Kidney glomerular epithelial cell (primary cell): ENCODE measurements around the gene ZFYVE9.
"Not testable (repeated sequence)": the region's sequence is repeated elsewhere in the genome, so short reads cannot be mapped to it uniquely, and the experiment has no call there.

ENCODE experiments used
- DNase-seq: peaks from one replicate; lab custom pipeline; 2025; lab: John Stamatoyannopoulos, UW

ZFYVE9 gene

DNA sequence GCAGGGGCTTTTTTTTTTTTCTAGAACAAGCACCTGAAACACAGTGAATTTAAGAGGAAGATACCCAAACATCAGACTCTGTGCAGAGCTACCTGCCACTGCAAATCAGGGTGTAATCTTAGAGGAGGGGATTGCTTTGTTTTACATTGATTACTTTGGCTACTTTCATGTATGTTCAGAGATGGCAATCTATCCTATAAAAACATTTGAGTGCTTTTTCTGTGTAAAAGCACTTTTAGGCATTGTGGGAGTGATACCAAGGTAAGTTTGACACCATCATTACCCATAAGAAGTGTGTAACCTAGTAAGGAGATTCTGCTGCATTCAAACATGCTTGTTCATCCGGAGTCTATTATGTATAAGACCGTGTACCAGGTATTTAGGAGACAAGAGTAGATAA is 50.1 kb downstream of the ZFYVE9 start:
- no peak for DNase-seq

DNA sequence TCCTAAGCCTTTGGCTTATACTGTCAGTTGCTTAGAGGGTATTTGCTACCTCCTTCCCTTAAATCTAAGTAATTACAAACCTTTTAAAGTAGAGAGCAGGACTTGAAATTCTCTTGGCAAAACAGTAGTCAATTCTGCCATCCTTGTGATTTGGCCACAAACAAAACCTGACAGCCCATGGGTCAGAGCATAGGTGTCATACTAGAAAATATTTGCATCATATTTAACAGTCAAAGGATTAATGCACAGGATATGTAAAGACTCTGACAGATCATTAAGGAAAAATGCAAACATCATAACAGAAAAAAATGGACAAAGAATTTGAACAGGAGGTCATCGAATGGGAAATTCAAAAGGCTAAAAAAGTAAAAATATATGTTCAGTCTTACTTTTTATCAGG is 50.5 kb downstream of the ZFYVE9 start:
- no peak for DNase-seq

GRCh38 chr1:52193985-52194384 is 52.1 kb downstream of the ZFYVE9 start:
- no peak for DNase-seq

DNA sequence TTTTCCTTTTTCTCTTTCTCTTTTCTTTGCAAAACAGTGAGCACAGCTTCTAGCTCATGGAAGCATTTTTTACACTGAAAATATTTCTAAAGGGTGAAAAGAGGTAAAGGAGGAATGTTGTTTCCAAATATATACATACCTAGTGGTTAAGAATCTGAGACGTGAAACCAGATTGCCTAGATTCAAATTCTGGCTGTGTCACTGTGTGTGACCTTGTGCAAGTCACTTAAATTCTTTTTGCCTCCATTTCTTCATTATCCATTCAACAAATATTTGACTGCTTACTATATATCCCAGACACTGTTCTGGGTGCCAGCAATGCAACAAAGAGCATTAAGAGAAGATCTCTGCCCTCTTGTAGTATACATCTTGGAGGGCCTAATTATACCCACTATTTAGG is 53.3 kb downstream of the ZFYVE9 start:
- no peak for DNase-seq

DNA sequence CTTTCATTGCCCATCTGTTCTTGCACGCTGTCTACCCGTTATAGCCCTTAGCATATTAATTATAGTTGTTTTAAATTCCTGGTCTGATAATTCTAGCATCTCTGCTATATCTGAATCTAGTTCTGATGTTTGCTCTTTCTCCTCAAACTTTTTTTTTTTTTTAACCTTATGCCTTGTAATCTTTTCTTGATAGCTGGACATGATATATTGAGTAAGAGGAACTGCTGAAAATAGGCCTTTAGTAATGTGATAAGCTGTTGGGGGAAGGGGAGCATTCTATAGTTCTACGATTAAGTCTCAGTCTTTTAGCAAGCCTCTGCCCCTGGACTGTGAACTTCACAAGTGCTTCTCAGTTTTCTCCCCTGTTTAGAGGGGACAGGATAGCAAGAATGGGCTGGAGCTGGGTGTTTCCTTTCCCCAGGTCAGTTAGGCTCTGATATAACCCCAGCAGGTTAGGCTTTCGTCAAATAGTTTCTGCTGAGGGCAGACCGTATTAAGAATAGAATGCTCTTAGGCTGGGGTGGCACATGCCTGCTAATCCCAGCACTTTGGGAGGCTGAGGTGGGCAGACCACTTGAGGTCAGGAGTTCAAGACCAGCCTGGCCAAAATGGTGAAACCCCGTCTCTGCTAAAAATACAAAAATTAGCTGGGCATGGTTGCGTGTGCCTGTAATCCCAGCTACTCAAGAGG is 62.2 kb downstream of the ZFYVE9 start:
- DNase-seq: no peak

DNA sequence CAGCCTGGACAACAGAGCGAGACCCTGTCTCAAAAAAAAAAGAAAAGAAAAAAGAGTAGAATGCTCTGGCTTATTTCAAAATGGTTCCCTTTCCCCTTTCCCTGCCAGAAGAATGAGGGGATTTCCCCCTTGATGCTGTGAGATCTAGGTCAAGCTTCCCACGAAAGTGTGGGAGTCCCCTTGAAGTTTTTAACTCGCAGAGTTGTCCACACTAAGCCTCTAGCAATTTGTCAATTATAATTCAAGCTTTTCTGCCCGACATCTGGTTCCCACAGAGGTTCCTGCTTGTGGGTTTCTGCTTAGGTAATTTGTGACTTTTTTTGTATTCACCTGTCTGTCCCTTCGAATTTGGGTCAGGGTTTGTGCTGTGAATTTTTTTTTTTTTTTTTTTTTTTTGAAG is 62.8 kb downstream of the ZFYVE9 start:
- DNase-seq: no peak

DNA sequence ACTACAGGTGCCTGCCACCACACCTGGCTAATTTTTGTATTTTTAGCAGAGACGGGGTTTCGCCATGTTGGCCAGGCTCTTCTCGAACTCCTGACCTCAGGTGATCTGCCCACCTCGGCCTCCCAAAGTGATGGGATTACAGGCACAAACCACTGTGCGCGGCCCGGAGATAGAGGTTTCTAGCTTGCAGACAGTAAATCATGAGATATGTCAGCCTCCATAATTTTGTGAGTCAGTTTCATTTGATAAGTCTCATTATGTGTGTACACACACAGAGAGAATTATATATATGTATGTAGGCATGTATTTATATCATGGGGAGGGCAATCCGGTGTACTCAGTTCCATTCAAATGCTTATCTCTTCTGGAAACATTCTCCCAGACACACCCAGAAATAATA is 64.8 kb downstream of the ZFYVE9 start:
- DNase-seq: not testable (repeated sequence)

DNA sequence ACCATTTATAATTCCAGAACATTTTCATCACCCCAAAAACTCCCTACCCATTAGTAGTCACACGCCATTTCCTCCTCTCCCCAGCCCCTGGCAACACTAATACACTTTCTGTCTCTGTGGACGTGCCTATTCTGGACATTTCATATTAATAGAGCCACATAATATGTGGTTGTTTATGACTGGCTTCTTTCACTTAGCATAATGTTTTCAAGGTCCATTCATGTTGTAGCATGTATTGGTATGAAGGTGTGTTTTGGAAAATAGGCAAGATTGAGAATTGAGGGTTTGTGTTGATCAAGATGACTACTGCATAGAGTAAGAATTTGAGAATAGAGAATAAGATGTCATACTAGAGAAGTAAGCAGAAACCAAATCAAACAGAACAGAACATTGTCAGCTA is 67.5 kb downstream of the ZFYVE9 start:
- no peak for DNase-seq

GRCh38 chr1:52210044-52210443 is 68.2 kb downstream of the ZFYVE9 start:
- no peak for DNase-seq

DNA sequence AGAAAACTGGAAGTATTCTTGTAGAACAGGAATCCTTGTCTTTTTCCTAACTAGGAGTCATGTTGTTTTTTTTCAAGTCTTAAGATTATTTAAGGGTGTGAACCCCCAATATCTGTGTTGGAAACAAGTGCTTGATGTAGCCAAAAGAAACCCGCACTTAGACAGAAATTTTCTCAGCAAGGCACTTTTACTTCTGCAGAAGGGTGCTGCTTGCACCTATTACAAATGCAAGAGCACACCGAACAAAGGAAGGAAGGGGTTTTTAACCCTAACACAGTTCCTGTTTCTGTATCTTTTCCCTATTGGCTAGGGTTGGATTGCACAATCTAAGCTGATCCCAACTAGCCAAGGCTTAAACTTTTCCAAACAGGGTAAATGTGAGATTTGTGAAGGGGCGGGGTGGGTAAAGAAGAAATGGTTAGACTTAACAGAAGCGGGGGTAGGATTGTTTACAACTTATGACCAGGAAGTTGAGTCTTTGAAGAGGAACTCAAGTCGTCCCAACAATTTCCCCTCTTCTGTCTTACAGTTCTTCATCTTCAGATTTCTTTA is 75.1 kb downstream of the ZFYVE9 start:
- no peak for DNase-seq

- no peak for DNase-seq
These were observed 83.3 kb downstream of the ZFYVE9 start for GRCh38 chr1:52225174-52225573.

GRCh38 chr1:52229494-52229893 is 87.6 kb downstream of the ZFYVE9 start:
- DNase-seq: no peak

- DNase-seq: no peak
These were observed 91.6 kb downstream of the ZFYVE9 start for GRCh38 chr1:52233463-52233862.

DNA sequence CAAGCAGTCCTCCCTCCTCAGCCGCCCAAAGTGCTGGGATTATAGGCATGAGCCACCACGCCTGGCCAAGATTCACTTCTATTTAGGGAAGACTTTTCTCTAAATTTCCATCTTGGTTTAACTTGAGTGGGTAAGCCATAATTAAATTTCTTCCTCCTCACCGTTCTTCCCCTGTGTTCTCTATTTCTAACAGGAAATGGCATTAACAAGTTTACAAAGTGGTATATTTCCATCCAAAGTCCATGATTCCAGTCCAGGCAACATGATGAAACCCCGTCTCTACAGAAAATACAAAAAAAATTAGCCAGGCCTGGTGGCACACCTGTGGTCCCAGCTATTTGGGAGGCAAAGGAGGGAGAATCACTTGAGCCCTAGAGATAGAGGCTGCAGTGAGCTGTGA is 92.1 kb downstream of the ZFYVE9 start:
- no peak for DNase-seq

DNA sequence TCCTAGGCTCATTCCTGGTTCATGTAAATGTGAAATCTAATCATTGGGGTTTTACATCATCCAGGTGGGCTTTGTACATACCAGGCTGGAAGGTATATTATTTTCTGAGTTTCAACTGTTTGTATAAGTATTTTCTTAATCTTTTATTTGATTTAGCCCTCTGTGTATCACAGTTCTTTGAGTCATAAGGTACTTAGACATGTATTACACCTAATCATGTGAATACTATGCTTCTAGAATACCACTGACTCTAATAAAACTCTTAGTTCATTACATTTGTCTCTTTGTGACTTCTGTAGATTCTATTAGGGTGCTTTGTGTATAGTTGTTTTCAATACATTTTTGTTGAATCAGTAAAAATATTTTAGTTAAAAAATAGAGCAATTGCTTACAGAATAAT is 92.8 kb downstream of the ZFYVE9 start:
- no peak for DNase-seq

DNA sequence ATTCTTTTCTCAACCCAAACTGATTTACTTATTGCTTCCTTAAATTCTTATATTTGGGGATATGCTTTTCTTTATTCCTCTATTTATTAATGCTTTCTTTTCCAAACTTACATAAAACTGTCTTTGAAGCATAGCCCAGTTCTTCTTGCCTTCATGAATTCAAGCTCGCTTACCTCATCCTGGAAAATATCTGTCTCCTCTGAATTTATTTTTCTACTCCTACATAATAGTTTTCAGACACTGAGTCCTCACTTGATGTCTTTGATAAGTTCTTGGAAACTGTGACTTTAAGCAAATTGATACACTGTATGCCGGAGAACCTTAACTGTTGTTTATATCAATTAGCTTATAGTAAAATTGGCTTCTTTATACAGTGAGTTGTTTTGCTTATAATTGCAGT is 93.8 kb downstream of the ZFYVE9 start:
- DNase-seq: no peak

DNA sequence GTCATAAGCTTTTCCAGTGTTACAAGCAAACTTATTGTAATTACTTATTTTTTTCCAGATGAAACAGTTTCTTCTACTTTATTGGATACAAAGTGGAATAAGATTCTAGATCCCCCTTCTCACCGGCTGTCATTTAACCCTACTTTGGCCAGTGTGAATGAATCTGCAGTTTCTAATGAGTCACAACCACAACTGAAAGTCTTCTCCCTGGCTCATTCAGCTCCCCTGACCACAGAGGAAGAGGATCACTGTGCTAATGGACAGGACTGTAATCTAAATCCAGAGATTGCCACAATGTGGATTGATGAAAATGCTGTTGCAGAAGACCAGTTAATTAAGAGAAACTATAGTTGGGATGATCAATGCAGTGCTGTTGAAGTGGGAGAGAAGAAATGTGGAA is 95.5 kb downstream of the ZFYVE9 start:
- DNase-seq: peak; percentile 37

GRCh38 chr1:52238474-52238873 is 96.6 kb downstream of the ZFYVE9 start:
- peak; percentile 23 for DNase-seq

- DNase-seq: no peak
These were observed 97.2 kb downstream of the ZFYVE9 start for GRCh38 chr1:52238887-52239707.

GRCh38 chr1:52239708-52240001 is 97.8 kb downstream of the ZFYVE9 start:
- no peak for DNase-seq

DNA sequence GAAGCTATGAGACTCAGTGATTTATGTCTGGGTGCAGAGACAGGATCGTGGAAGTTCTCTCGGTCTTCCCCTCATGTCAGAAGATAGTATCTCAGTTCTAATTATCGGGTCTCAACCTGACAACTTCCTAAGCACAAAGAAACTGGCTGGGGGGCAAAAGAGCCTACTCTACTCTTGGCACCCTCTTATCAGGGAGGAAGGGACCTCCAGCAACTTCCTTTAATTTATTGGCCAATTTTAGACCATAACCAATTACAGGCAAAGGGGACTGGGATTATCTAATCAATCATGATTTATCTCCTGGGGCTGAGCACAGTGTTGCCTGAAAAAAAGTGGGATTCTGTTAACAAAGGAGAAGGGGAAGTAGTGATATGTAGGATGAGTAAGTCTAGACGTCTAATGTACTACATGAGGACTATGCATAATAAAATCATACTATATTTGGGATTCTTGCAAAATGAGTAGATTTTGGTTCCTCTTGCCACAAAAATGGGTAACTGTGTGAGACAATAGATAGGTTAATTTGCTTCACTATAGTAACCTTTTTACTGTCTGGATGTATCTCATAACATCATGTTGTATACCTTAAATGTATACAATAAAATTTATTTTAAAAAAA is 98.8 kb downstream of the ZFYVE9 start:
- no peak for DNase-seq

- DNase-seq: no peak
These were observed 101.5 kb downstream of the ZFYVE9 start for GRCh38 chr1:52243221-52243987.
